ENCODE results near the gene PACRG.

Gene PACRG

GRCh38 chr6:163095401-163095800, 367.6 kb downstream of the PACRG start:
- no peak for DNase-seq

DNA sequence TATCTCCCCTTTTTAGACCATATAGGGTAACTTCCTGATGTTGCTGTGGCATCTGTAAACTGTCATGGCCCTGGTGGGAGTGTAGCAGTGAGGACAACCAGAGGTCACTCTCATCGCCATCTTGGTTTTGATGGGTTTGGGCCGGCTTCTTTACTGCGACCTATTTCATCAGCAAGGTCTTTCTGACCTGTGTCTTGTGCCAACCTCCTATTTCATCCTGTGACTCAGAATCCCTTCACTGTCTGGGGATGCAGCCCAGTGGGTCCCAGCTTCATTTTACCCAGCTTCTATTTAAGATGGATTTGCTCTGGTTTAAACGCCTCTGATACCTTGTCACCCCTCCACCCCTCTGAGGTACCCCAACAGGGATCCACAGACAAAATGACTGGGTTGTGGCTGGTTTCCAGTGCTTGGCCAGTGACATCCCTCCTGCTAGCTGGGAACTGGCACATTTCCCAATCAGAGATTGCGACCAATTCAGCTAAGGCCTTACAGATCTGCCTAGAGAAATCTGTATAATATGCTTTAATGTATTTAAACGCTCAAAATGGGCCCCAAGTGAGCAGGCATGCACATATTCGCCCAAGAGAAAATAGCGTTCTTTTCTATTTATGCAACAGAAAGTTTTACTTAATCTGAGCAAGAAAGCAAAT, 371.2 kb downstream of the PACRG start:
- no peak for DNase-seq

DNA sequence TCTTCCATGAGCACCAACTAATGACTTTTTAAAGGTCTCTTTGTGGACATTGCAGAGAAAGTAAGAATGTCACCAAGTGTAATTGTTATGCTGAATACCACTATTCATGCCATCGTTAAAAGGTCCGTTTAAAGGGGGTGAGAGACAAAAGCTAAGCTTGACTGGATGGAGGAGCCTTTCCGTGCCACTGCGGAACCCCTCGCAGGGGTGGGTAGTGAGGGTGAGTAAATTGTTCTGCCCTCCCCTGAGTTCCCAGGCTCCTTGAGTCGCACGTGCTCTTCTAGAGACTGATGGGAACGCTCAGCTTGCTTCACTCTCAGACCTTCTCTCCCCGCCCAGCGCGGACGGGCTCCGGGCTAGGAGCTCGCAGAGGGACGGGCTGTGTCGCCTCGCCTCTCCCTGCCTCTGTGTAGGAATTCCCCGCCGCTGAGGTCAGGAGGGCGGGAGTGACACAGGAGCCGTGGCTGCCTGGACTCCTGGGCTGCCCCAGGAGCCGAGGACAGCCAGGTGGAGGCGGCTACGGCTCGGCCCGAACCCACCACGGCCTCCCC, 371.9 kb downstream of the PACRG start:
- DNase-seq = no peak

DNA sequence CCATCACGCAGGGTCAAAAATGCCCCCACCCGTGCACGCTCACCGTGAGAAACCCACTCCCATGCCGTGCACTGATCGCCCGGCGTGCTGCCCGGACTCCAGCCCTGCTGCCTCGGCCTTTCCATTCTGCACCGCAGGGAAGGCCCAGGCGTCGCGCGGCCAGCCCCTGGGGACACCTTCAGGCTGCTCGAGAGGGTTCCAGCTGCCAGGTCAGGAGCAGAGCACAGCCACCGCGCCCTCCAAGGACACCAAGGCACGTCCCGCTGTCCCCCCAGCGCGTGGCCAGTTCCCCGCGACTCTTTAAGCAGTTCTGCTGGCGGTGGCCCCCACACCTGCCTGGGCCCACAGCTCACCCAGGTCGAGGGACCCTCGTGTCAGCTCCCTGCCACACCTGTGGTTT, 372.5 kb downstream of the PACRG start:
- DNase-seq = no peak

DNA sequence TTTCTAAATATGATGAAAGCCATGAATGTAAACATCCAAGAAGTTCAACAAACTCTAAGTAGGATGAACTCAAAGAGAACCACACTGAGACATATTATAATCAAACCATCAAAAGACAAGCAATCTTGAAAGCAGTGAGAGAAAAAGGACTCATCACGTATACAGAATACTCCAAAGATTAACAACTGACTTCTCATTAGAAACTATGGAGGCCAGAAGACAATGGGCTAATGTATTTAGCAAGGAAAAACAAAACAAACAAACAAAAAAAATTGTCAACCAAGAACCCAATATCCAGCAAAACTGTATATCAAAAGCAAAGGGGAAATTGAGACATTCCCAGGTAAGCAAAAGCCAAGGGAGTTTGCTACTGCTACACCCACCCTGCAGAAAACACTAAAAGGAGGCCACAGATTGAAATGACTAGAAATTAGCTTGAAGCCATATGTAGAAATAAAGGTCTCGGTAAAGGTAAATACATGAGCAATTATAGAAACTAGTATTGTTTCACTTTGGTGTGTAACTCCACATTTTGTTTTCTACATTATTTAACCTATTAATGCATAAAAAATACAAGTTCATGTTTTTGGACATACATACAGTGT, 385.7 kb downstream of the PACRG start:
- no peak for DNase-seq

- no peak for DNase-seq
Observed at GRCh38 chr6:163118941-163119340, 391.2 kb downstream of the PACRG start.

DNA sequence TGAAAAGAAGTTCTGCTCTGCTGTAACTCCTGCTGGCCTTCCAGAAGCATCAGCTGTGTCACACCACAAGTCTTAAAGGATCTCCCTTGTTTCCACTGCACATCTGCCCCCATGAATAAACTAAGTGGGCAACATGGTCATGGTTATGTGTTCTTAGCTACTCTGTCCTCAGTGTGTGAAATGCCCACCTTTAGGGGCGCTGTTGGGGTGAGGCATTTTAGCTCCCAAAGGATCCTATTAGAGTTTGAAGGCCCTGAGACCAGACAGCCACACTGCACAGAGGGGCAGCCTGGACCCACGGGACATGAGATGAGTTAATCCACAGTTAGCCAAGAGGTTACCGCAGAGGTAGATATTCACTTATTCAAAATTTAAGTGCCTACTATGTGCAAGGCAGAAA, 392.4 kb downstream of the PACRG start:
- DNase-seq = no peak

DNA sequence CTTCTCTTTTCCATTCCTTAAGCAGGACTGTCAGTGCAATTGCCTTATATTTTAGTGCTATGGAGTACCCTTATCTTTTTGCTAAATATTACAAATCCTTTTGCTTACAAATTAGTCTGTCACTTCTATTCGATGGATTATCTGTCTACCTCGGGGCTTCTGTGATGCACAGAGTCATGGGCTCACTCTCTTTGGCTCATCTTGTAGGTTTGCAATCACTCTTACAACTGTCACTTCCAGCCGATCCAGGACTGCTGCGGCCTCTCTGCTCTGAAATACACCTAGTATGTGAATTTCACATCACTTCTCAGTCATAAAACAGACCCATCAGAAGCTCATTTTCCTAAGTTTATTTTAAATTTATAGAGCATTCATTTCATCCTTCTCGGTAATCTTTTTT, 393.5 kb downstream of the PACRG start:
- no peak for DNase-seq

GRCh38 chr6:163122365-163122764, 394.6 kb downstream of the PACRG start:
- DNase-seq = no peak

DNA sequence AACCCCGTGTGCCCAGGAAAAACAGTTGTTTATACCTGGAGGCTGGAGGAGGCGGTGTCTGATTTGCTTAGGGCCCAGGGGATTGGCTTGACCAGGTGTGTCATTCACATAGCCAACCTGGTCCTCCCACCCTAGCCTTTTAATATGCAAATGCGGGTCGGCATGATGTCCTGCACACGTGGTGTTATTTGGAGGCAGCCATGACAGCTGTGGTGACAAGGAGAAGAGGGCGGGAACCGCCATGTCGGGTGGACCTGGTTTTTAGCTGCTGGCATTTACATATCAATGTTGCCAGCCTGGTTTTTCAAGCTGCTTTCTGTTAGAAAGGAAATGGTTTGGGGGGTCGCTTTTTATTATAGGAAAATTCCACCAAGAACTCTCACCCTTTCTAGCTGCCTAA, 395.3 kb downstream of the PACRG start:
- no peak for DNase-seq

DNA sequence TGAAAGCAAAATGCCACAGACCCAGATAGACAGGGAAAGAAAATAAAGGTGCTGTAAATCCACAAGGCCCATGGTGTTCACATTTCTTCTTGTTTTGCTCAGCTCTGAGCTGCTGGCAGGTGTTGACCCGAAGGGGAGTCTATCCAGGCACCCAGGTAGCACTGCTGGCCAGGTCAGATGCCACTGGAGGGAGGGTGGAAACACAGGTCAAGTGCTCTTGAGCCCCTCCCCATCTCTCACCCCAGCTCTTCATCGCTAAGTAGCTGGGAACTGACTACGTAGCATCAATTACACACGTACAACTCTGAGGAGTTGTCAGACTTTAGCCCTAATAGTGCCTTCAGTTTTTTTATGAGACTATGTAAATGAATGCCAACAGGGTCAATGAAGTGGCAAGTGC, 399.0 kb downstream of the PACRG start:
- no peak for DNase-seq

DNA sequence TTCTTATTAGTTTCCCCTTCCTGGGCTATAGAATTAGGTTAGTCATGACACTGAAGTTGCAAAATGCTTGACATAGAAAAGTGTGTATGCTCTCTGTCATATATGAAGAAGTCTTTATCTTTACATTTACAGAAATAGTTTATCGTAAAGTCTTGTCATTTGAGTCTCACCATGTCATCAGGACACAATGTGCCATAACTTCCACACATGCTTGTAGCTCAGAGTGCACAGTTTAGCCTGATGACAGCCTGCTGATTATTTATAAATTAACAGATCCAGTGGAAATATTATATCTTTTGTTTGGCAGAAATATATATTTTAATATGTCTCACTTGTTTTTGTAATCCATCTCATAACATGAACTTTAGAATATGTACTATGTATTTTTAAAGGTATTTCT, 399.8 kb downstream of the PACRG start:
- no peak for DNase-seq

DNA sequence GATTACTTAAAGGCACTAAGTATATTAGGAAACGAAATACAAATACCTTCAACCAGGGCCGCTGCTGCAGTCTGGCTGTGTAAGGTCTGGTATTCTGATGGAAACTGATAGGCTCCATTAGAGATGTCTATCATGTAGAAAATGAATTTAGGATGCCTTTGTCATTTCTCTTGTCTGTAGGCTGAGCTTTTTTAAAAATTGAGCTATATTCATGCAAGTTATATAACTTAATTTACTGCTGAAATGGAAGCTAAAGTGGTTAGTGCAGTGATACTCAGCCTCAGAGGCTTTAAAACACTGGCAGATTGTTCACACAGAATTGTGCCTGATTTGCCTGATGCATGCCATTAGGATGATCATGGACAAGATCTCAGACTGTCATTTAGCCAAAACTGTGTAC, 400.6 kb downstream of the PACRG start:
- DNase-seq = no peak

GRCh38 chr6:163132050-163132750, 404.4 kb downstream of the PACRG start:
- no peak for DNase-seq

- DNase-seq = no peak
Observed at GRCh38 chr6:163133017-163133416, 405.2 kb downstream of the PACRG start.

DNA sequence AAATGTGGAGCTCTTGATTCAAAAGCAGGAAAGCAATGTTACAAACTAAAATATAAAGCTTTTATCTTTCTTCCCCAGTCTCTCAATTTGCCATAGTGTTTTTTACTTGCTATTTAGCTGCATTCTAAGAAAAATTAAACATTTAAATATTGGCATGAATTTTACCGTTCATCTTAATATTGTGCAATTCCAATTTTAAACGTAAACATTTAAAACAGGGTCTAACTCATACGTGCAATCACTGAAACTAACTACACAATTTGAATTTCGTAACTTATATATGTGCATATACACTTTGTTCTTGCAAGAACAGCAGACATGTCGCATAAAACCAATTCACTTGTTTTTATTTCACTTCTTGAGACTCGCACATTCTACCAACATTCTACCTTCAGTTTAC, 405.9 kb downstream of the PACRG start:
- no peak for DNase-seq

DNA sequence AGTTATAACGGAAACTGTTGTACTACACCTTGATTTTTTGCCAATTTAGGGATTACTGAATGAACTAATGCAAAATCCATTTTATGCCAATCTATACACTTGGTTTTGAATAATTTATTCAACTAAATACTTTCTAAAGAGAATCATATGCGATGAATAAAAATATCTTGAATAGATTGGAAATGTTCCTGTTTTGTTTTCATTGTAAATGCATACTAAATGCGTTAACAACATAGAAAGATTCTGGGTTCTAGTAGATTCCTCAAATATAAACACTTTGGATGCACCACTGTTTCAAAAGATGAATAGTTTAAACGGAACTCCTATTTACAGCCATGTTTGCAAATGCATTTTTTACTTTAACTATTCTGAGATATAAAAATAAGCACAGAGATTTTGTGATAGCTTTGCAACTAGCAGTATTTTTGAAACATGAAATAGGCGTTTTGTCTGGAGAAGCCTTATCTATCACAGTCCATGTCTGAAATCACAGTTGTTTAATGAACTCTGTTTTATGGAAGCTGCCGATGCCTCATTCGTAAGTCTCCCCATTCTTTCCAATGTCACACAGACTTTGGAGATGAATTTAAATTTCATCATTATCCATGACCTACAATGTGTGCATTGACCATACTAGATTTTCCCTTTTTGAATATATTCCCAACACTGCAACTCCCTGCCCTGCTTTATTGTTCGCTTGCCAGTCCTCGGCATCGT, 409.1 kb downstream of the PACRG start:
- no peak for DNase-seq

- DNase-seq = no peak
Observed at GRCh38 chr6:163137398-163137881, 409.7 kb downstream of the PACRG start.

GRCh38 chr6:163146036-163146435, 418.3 kb downstream of the PACRG start:
- DNase-seq = no peak

DNA sequence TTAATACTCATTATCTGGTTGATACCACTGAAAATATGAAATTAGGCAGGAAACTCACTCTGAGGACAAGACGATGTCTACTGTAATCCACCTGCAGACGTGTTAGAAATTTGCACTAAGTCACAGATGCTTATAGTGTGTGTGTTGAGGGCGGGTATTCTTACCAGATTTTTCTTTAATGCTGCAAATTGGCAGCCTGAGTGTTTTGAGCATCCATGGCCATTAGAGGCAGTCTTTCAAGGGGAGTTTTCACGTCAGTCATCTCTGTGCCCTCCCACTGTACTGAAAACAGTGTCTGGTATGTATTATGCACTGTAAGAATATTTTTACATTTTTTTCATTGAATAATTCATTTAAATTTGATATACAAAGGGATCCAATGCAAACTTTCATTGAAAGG, 420.2 kb downstream of the PACRG start:
- no peak for DNase-seq

- no peak for DNase-seq
Observed at GRCh38 chr6:163148451-163149278, 420.9 kb downstream of the PACRG start.

- DNase-seq = no peak
Observed at GRCh38 chr6:163149279-163149848, 421.6 kb downstream of the PACRG start.

All from CD4-positive, alpha-beta T cell treated with Interleukin-6 for 4 hours (primary cell).